DOHH2 (cell line): ENCODE results near the gene ZSWIM6.

Source experiments
- H3F3A ChIP-seq: fragments of 200-600 bp; sonication (generic), shearing (Covaris generic); 2 replicates; pipeline ENCODE4 v1.6.0; 2016; ENCODE audit warnings: antibody characterized with exemption, mild to moderate bottlenecking; ENCODE audit not compliant: control insufficient read depth, insufficient read depth
- H3K27ac ChIP-seq: fragments of 200-600 bp; sonication (generic); 2 replicates; pipeline ENCODE4 v1.5.1; 2014; ENCODE audit warnings: low read depth, mild to moderate bottlenecking, low read length, moderate library complexity
- H3K27me3 ChIP-seq: fragments of 200-600 bp; sonication (generic); 2 replicates; pipeline ENCODE4 v1.6.1; 2014; ENCODE audit warnings: mild to moderate bottlenecking, low read length, mixed read lengths; ENCODE audit not compliant: control insufficient read depth
- H3K36me3 ChIP-seq: fragments of 200-600 bp; sonication (generic); 2 replicates; pipeline ENCODE4 v1.6.1; 2014; ENCODE audit warnings: mild to moderate bottlenecking, low read length, moderate library complexity, mixed read lengths; ENCODE audit not compliant: control insufficient read depth
- H3K4me1 ChIP-seq: fragments of 200-600 bp; sonication (generic); 2 replicates; pipeline ENCODE4 v1.6.1; 2014; ENCODE audit warnings: mild to moderate bottlenecking, low read length, mixed read lengths; ENCODE audit not compliant: control insufficient read depth
- H3K4me2 ChIP-seq: fragments of 200-600 bp; sonication (generic); 2 replicates; pipeline ENCODE4 v1.6.0; 2014; ENCODE audit warnings: mild to moderate bottlenecking, low read length, moderate library complexity
- H3K4me3 ChIP-seq: fragments of 200-600 bp; sonication (generic); 2 replicates; pipeline ENCODE4 v1.5.1; 2014; ENCODE audit warnings: mild to moderate bottlenecking, low read length, mixed read lengths
- H3K79me2 ChIP-seq: fragments of 200-600 bp; sonication (generic); 2 replicates; pipeline ENCODE4 v1.6.1; 2014; ENCODE audit warnings: mild to moderate bottlenecking, low read length, mixed read lengths; ENCODE audit not compliant: control insufficient read depth
- H3K9me2 ChIP-seq: fragments of 200-600 bp; sonication (generic); replicated peaks from 2 replicates; pipeline ENCODE4 v1.6.1; 2014; ENCODE audit warnings: mild to moderate bottlenecking, low read length, mixed read lengths; ENCODE audit not compliant: control insufficient read depth
- H3K9me3 ChIP-seq: fragments of 200-600 bp; sonication (generic); 2 replicates; pipeline ENCODE4 v1.6.1; 2014; ENCODE audit warnings: antibody characterized with exemption, low read length, mixed read lengths; ENCODE audit not compliant: control insufficient read depth, insufficient read depth
- H4K20me1 ChIP-seq: fragments of 200-600 bp; sonication (generic); 2 replicates; pipeline ENCODE4 v1.6.0; 2014; ENCODE audit warnings: low read depth, mild to moderate bottlenecking, antibody characterized with exemption, low read length, moderate library complexity; ENCODE audit not compliant: control insufficient read depth, insufficient read depth
- EZH2phosphoT487 ChIP-seq: fragments of 200-600 bp; sonication (generic); IDR thresholded peaks from 2 replicates; pipeline ENCODE4 v1.6.1; 2017; ENCODE audit warnings: borderline replicate concordance, mild to moderate bottlenecking, antibody characterized with exemption, low read length, moderate library complexity, mixed read lengths
- TF ChIP-seq, protein P1 (sequence below): fragments of 200-600 bp; sonication (generic); IDR thresholded peaks from one replicate; pipeline ENCODE4 v1.5.1; 2014; ENCODE audit warnings: antibody characterized with exemption, mild to moderate bottlenecking, low read depth, low read length; ENCODE audit not compliant: poor library complexity, severe bottlenecking

The ZSWIM6 gene

GRCh38 chr5:61286446-61287132 lies 45.5 kb upstream of the ZSWIM6 start:
- Histone ChIP-seq H3K4me3 (no peak overlapping the region), H3K27ac (no peak overlapping the region), H4K20me1 (no peaks in the 10 kb centered on the region), H3K9me3 (no peaks in the 10 kb centered on the region), H3K4me2 (no peak overlapping the region), H3K36me3 (no peaks in the 10 kb centered on the region), H3K79me2 (no peaks in the 10 kb centered on the region), H3K27me3 (no peaks in the 10 kb centered on the region), H3K9me2 (no peaks in the 10 kb centered on the region), H3K4me1 (no peaks in the 10 kb centered on the region), H3F3A (0 out of 2 replicates have a peak, but pooled peaks cover 2% of the 10 kb centered on the region)
- no peak for TF ChIP-seq EZH2phosphoT487
- TF ChIP-seq, protein P1, sequence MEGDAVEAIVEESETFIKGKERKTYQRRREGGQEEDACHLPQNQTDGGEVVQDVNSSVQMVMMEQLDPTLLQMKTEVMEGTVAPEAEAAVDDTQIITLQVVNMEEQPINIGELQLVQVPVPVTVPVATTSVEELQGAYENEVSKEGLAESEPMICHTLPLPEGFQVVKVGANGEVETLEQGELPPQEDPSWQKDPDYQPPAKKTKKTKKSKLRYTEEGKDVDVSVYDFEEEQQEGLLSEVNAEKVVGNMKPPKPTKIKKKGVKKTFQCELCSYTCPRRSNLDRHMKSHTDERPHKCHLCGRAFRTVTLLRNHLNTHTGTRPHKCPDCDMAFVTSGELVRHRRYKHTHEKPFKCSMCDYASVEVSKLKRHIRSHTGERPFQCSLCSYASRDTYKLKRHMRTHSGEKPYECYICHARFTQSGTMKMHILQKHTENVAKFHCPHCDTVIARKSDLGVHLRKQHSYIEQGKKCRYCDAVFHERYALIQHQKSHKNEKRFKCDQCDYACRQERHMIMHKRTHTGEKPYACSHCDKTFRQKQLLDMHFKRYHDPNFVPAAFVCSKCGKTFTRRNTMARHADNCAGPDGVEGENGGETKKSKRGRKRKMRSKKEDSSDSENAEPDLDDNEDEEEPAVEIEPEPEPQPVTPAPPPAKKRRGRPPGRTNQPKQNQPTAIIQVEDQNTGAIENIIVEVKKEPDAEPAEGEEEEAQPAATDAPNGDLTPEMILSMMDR = no peak

DNA sequence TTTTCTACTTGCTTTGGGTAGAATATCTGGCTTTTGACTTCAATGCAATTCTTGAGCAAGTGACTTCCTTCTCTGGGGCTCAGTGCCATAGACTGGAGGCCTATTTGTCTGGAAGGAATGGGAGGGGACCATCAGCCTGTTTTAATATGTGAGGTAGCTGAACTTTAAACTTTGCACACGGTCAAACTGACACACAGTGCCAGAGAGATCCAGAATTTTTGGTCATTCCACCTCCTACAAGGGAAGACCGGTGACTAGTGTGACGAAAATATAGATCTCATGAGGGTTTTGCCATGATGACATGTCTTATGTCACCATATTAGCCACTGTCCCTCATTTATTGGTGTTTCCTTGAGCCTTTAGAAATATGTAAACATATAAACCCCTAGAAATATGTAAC lies 44.6 kb upstream of the ZSWIM6 start:
- Histone ChIP-seq H3K27me3 (no peaks in the 10 kb centered on the region), H3F3A (no peaks in the 10 kb centered on the region), H3K79me2 (no peaks in the 10 kb centered on the region), H3K36me3 (no peaks in the 10 kb centered on the region), H3K27ac (no peak overlapping the region), H3K9me3 (no peaks in the 10 kb centered on the region), H3K9me2 (no peaks in the 10 kb centered on the region), H3K4me2 (no peak overlapping the region), H3K4me1 (no peaks in the 10 kb centered on the region), H4K20me1 (no peaks in the 10 kb centered on the region), H3K4me3 (no peak overlapping the region)
- TF ChIP-seq, protein P1 = no peak
- no peak for TF ChIP-seq EZH2phosphoT487

DNA sequence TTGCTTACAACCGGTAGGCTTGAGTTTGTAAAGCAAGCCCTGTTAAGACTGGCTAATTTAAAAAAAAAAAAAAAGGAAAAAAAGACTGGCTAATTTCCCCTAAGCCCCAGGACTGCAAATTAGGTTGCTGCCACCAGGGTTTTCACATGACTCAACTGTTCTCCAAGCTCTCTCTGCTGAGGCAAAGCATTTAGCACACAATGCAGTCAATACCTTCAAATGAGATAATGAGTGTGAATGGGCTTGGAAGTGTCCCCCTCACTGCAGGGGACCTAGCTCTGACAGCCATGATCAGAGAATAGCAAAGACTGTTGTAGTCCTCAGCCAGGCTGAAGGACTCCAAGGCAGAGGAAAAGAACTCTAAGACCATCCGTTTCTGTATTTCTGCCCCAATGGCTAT lies 42.8 kb upstream of the ZSWIM6 start:
- Histone ChIP-seq H3K4me1 (no peaks in the 10 kb centered on the region), H3F3A (no peaks in the 10 kb centered on the region), H4K20me1 (no peaks in the 10 kb centered on the region), H3K27ac (no peak overlapping the region), H3K4me3 (no peak overlapping the region), H3K27me3 (no peaks in the 10 kb centered on the region), H3K4me2 (no peak overlapping the region), H3K9me2 (no peaks in the 10 kb centered on the region), H3K36me3 (no peaks in the 10 kb centered on the region), H3K9me3 (no peaks in the 10 kb centered on the region), H3K79me2 (no peaks in the 10 kb centered on the region)
- TF ChIP-seq, protein P1 = no peak
- TF ChIP-seq EZH2phosphoT487 = no peak
